SK-N-SH (cell line): Measurements from ENCODE around the gene DCAF8. TPM values are rescaled to one million over a fixed set of nuclear protein-coding genes. Genes with fewer than 3 reads are reported as not detected.

Source experiments
- CTCF ChIA-PET: fragments of 300-600, 350-600 bp; formaldehyde crosslinking; extraction: SDS; loops from one replicate; lab custom pipeline; 2021; lab: Yijun Ruan, JAX
- POLR2A ChIA-PET: fragments of 350-600 bp; sonication (Branson Sonifier 250); formaldehyde crosslinking; extraction: SDS; loops from one replicate; lab custom pipeline; 2020; ENCODE audit warnings: antibody characterized with exemption, inconsistent platforms; lab: Yijun Ruan, JAX
- DNase-seq: peaks from one replicate; pipeline ENCODE4 v3.0.0; 2012
- H2AFZ ChIP-seq: fragments of 200-600 bp; sonication (generic); 2 replicates; pipeline ENCODE4 v1.8.1; 2016; ENCODE audit warnings: antibody characterized with exemption, mild to moderate bottlenecking, low read depth
- H3F3A ChIP-seq: fragments of 200-600 bp; sonication (generic); replicated peaks from 2 replicates; pipeline ENCODE3; 2016; ENCODE audit warnings: antibody characterized with exemption, mild to moderate bottlenecking; ENCODE audit not compliant: insufficient read depth
- H3K27ac ChIP-seq, 2 experiments: fragments of 200-500 bp in 1 of 2; fragments of 200-600 bp in 1 of 2; sonication (Bioruptor generic) in 1 of 2; sonication (generic), shearing (Covaris generic) in 1 of 2; 2 replicates each; pipeline versions ENCODE4 v1.5.1 to v1.6.1; 2014 to 2016; ENCODE audit warnings: low read depth in 2 of 2, inconsistent platforms in 1 of 2, low read length in 1 of 2, mild to moderate bottlenecking in 1 of 2, mixed read lengths in 1 of 2
- H3K27me3 ChIP-seq: fragments of 200-600 bp; sonication (generic), shearing (Covaris generic); 2 replicates; pipeline ENCODE4 v1.6.1; 2016; ENCODE audit warnings: mixed run types; ENCODE audit not compliant: insufficient read depth
- H3K36me3 ChIP-seq, 2 experiments: fragments of 200-500 bp in 1 of 2; fragments of 200-600 bp in 1 of 2; sonication (Bioruptor generic) in 1 of 2; sonication (generic) in 1 of 2; replicated peaks in 1 of 2; 2 replicates each; pipeline versions ENCODE3 to v1.5.1; 2014 to 2016; ENCODE audit warnings: low read length in 1 of 2, mild to moderate bottlenecking in 1 of 2; ENCODE audit not compliant: insufficient read depth in 2 of 2, control insufficient read depth in 1 of 2
- H3K4me1 ChIP-seq, 2 experiments: fragments of 200-500 bp in 1 of 2; fragments of 200-600 bp in 1 of 2; sonication (Bioruptor generic) in 1 of 2; sonication (generic), shearing (Covaris generic) in 1 of 2; 2 replicates each; pipeline versions ENCODE4 v1.5.1 to v1.6.1; 2014 to 2016; ENCODE audit warnings: low read depth in 1 of 2, low read length in 1 of 2, mixed run types in 1 of 2; ENCODE audit not compliant: insufficient read depth in 2 of 2, control insufficient read depth in 1 of 2
- H3K4me2 ChIP-seq: fragments of 200-600 bp; sonication (generic), shearing (Covaris generic); 2 replicates; pipeline ENCODE4 v1.6.1; 2017; ENCODE audit warnings: mixed run types
- H3K4me3 ChIP-seq, 2 experiments: fragments of 200-500 bp in 1 of 2; fragments of 200-600 bp in 1 of 2; sonication (Bioruptor generic) in 1 of 2; sonication (generic), shearing (Covaris generic) in 1 of 2; 2 replicates each; pipeline versions ENCODE4 v1.5.1 to v1.8.1; 2014 to 2016; ENCODE audit warnings: low read depth in 2 of 2, inconsistent platforms in 1 of 2, low read length in 1 of 2, mild to moderate bottlenecking in 1 of 2, mixed read lengths in 1 of 2, moderate library complexity in 1 of 2
- H3K79me2 ChIP-seq: fragments of 200-600 bp; sonication (generic); 2 replicates; pipeline ENCODE4 v1.8.1; 2017; ENCODE audit warnings: mild to moderate bottlenecking; ENCODE audit not compliant: insufficient read depth
- H3K9ac ChIP-seq: fragments of 200-600 bp; sonication (generic); 2 replicates; pipeline ENCODE4 v1.6.1; 2017; ENCODE audit warnings: mixed run types
- H3K9me2 ChIP-seq: fragments of 200-600 bp; sonication (generic); 2 replicates; pipeline ENCODE4 v1.6.1; 2017; ENCODE audit warnings: mixed run types
- H3K9me3 ChIP-seq: fragments of 200-600 bp; sonication (generic); 2 replicates; pipeline ENCODE4 v1.6.1; 2017; ENCODE audit warnings: mixed run types, mild to moderate bottlenecking, moderate library complexity
- H4K20me1 ChIP-seq: fragments of 200-600 bp; sonication (generic); 2 replicates; pipeline ENCODE4 v1.6.1; 2017; ENCODE audit warnings: mild to moderate bottlenecking, mixed run types; ENCODE audit not compliant: insufficient read depth
- EZH2phosphoT487 ChIP-seq: fragments of 200-600 bp; sonication (generic); IDR thresholded peaks from 2 replicates; pipeline ENCODE4 v1.6.1; 2017; ENCODE audit warnings: low read depth, mixed run types, mild to moderate bottlenecking, antibody characterized with exemption, moderate library complexity, borderline replicate concordance
- FOXM1 ChIP-seq: IDR thresholded peaks from 2 replicates; pipeline ENCODE4 v1.4.0; 2012; ENCODE audit warnings: low read depth, mild to moderate bottlenecking
- JUND ChIP-seq: IDR thresholded peaks from 2 replicates; pipeline ENCODE4 v1.4.0; 2012
- MXI1 ChIP-seq: IDR thresholded peaks from 2 replicates; pipeline ENCODE4 v1.6.1; 2012; ENCODE audit warnings: mild to moderate bottlenecking, low read depth, low read length, improper control_type of control experiment
- RCOR1 ChIP-seq: fragments of 150-350 bp; IDR thresholded peaks from 2 replicates; pipeline ENCODE4 v1.6.1; 2017; ENCODE audit warnings: antibody characterized with exemption, low read length
- RFX5 ChIP-seq: IDR thresholded peaks from 2 replicates; pipeline ENCODE4 v1.6.1; 2012; ENCODE audit warnings: mild to moderate bottlenecking, improper control_type of control experiment, low read length
- SMC3 ChIP-seq: IDR thresholded peaks from 2 replicates; pipeline ENCODE4 v1.6.1; 2012; ENCODE audit warnings: low read depth, low read length, improper control_type of control experiment
- TAF1 ChIP-seq: IDR thresholded peaks from 2 replicates; pipeline ENCODE4 v1.6.1; 2012; ENCODE audit warnings: low read depth, mild to moderate bottlenecking, low read length, moderate library complexity, borderline replicate concordance
- YY1 ChIP-seq: IDR thresholded peaks from 2 replicates; pipeline ENCODE4 v1.4.0; 2012; ENCODE audit warnings: low read depth, mild to moderate bottlenecking
- WGBS: methylation state at CpG from one replicate; pipeline ENCODE4 v1.1.6; 2017; ENCODE audit warnings: low lambda C conversion rate; 5-methylcytosine and 5-hydroxymethylcytosine counted together
- polyA plus RNA-seq, 3 experiments: library from polyadenylated mRNA; depleted of rRNA; stranded (reverse); fragments of >200 nt; gene quantifications; 2 replicates each; pipeline ENCODE4 v1.2.3, GENCODE V29; 2012
- TF ChIP-seq, protein P1 (sequence below): IDR thresholded peaks from 2 replicates; pipeline ENCODE4 v1.6.1; 2012; ENCODE audit warnings: mild to moderate bottlenecking, low read depth, low read length, moderate library complexity
- TF ChIP-seq, protein P2 (sequence below): IDR thresholded peaks from 2 replicates; pipeline ENCODE4; 2012
- TF ChIP-seq, protein P3 (sequence below): IDR thresholded peaks from 2 replicates; pipeline ENCODE4 v1.4.0; 2012; ENCODE audit warnings: low read depth, borderline replicate concordance

DCAF8 gene
- polyA plus RNA-seq, 1 of the 3 experiments (the other 2 are of a cell fraction): 108 TPM

DNA sequence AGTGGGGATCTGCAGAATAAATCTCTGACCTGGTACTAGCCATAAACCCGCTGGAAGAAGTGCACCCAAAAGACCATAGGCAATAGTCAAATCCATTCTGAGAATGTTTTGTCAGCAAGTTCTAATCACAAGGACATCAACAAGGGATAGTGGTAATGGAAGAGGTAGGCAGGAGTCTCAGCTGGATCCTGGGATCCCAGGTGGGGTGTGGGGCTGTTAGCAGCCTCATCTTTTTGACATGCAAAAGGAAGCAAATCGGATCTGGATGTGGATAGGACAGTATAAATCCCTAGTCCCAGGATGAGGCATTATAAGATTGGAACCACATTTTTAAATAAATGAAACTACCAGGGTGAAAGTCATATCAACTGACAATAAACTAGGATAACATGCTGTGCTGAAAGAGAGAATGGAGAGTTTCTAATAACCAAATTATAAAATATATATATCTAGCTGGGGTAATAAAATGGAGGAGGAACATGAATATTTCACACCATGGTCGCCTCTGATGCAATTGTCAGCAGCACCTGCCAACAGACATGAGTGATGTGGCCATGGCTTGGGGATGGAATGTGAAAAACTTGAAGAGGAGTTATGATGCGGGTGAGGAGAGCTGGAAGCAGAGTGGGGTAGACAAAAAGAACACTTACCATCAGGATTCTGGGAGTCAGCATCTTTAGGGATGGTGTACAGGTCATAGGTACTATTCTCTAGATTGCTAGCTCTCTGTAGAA lies 46.3 kb upstream of the DCAF8 start:
- Histone ChIP-seq H3K4me1 (no peaks in the 10 kb centered on the region), H3K27me3 (no peaks in the 10 kb centered on the region), H3K27ac (no peak overlapping the region), H3K79me2 (peaks cover 8% of the 10 kb centered on the region; the same call in 1 of the 2 replicates), H3F3A (peaks cover 23% of the 10 kb centered on the region), H3K9me3 (no peaks in the 10 kb centered on the region), H4K20me1 (peaks cover 6% of the 10 kb centered on the region; the same call in 1 of the 2 replicates), H3K9ac (no peak overlapping the region), H2AFZ (no peak overlapping the region), H3K9me2 (no peaks in the 10 kb centered on the region), H3K36me3 (peaks cover 83 to 94% of the 10 kb centered on the region in 2 experiments), H3K4me3 (no peak overlapping the region), H3K4me2 (no peak overlapping the region)
- ChIA-PET POLR2A (no interaction called here), CTCF (interaction anchor here (1.2 to 6.8 kb wide), 2 partner anchors 17 to 45 kb away, joined by 3 to 63 read pairs; no protein-coding TSS in a partner anchor)
- WGBS: 93% methylated on average over 4 of the region's 4 CpGs
- TF ChIP-seq RFX5 (no peak), TAF1 (no peak), MXI1 (no peak), SMC3 (no peak), EZH2phosphoT487 (no peak), RCOR1 (no peak), YY1 (no peak), JUND (no peak), FOXM1 (no peak)
- TF ChIP-seq, protein P1, sequence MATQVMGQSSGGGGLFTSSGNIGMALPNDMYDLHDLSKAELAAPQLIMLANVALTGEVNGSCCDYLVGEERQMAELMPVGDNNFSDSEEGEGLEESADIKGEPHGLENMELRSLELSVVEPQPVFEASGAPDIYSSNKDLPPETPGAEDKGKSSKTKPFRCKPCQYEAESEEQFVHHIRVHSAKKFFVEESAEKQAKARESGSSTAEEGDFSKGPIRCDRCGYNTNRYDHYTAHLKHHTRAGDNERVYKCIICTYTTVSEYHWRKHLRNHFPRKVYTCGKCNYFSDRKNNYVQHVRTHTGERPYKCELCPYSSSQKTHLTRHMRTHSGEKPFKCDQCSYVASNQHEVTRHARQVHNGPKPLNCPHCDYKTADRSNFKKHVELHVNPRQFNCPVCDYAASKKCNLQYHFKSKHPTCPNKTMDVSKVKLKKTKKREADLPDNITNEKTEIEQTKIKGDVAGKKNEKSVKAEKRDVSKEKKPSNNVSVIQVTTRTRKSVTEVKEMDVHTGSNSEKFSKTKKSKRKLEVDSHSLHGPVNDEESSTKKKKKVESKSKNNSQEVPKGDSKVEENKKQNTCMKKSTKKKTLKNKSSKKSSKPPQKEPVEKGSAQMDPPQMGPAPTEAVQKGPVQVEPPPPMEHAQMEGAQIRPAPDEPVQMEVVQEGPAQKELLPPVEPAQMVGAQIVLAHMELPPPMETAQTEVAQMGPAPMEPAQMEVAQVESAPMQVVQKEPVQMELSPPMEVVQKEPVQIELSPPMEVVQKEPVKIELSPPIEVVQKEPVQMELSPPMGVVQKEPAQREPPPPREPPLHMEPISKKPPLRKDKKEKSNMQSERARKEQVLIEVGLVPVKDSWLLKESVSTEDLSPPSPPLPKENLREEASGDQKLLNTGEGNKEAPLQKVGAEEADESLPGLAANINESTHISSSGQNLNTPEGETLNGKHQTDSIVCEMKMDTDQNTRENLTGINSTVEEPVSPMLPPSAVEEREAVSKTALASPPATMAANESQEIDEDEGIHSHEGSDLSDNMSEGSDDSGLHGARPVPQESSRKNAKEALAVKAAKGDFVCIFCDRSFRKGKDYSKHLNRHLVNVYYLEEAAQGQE: no peak
- TF ChIP-seq, protein P2, sequence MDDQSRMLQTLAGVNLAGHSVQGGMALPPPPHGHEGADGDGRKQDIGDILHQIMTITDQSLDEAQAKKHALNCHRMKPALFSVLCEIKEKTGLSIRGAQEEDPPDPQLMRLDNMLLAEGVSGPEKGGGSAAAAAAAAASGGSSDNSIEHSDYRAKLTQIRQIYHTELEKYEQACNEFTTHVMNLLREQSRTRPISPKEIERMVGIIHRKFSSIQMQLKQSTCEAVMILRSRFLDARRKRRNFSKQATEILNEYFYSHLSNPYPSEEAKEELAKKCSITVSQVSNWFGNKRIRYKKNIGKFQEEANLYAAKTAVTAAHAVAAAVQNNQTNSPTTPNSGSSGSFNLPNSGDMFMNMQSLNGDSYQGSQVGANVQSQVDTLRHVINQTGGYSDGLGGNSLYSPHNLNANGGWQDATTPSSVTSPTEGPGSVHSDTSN: no peak
- TF ChIP-seq, protein P3, sequence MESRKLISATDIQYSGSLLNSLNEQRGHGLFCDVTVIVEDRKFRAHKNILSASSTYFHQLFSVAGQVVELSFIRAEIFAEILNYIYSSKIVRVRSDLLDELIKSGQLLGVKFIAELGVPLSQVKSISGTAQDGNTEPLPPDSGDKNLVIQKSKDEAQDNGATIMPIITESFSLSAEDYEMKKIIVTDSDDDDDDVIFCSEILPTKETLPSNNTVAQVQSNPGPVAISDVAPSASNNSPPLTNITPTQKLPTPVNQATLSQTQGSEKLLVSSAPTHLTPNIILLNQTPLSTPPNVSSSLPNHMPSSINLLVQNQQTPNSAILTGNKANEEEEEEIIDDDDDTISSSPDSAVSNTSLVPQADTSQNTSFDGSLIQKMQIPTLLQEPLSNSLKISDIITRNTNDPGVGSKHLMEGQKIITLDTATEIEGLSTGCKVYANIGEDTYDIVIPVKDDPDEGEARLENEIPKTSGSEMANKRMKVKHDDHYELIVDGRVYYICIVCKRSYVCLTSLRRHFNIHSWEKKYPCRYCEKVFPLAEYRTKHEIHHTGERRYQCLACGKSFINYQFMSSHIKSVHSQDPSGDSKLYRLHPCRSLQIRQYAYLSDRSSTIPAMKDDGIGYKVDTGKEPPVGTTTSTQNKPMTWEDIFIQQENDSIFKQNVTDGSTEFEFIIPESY: no peak
- DNase-seq: no peak
